ENCODE results near the gene HLA-DOB.
A peak's percentile ranks its signal among the peaks of the same experiment; 100 is the strongest.

Gene HLA-DOB

GRCh38 chr6:32843331-32843978, 26.7 kb upstream of the HLA-DOB start:
- peak; percentile 6 for DNase-seq

- no peak for DNase-seq
These were observed 25.9 kb upstream of the HLA-DOB start for GRCh38 chr6:32842690-32843089.

DNA sequence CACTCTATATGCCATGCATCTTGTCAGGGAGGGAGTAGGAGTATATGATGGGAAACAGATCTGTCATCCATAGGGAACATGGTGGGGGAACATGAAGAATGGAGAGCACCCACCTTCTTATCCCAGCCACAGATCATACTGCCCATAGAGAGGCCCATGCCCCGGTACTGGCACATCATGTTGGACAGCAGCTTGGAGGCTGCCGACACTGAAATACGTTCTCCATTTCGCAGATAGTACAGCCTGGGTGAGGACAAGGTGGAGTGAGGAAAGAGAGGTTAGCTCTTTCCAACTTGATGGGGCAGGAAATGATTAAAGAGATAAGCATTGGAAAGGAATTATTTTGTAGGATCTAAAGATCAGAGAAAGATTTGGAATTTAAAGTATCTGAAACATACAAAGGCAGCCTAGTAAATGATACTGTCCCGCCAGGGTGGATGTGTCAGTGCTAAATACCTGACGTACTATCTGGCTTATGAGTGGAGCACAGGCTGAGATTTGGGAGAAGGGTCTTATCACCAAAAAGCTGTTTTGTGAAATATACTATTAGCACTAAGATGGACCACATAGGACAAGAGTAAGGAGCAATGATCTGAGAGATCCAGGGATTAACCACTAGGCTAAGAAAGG, 25.3 kb upstream of the HLA-DOB start:
- DNase-seq = no peak

DNA sequence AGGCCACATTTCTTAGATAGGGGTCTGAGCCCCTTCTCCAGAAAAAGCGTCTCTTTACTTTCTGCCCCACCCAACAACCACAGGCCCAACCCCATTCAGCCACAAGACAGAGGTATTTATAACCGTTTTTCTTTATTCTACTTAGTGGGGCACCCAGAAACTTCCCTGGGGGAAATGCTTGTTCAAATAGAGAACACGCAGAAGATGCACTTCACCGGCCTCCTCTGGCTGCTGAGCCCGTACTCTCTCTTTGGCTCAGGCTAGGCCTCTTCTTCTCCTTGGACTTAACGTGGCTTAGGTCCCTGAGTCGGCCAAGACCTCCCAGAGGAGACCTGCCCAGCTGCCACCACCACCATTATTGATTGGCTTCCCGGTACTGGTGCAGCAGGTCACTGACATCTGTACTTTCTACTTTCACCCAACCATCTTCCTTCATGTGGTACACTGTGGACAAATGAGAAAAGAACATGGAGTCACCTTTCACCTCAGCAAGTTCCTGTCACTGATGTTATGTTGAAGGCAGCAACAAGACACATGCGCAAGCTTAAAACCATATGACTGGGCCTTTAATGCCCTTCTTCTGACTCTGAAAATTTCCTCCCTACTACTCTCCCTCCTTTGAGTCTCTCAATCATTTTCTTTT, 23.9 kb upstream of the HLA-DOB start:
- no peak for DNase-seq

DNA sequence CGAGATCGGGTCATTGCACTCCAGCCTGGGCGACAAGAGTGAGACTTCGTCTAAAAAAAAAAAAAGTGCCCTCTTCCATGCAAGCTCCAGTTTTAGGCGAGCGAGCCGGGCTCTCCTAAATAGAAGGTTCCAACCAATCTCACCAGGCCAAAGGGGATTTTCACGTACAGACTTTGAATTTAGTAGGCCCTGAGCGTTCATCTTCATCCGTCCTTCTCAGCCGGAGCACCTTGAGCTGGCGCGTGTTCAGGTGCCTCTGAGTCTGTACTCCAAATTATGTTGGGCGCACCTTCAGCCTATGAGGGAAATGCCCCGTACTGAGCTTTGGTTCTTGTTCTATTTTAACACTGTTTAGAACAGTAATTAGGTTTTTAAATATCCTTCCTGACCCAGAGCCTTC, 22.6 kb upstream of the HLA-DOB start:
- DNase-seq = no peak

DNA sequence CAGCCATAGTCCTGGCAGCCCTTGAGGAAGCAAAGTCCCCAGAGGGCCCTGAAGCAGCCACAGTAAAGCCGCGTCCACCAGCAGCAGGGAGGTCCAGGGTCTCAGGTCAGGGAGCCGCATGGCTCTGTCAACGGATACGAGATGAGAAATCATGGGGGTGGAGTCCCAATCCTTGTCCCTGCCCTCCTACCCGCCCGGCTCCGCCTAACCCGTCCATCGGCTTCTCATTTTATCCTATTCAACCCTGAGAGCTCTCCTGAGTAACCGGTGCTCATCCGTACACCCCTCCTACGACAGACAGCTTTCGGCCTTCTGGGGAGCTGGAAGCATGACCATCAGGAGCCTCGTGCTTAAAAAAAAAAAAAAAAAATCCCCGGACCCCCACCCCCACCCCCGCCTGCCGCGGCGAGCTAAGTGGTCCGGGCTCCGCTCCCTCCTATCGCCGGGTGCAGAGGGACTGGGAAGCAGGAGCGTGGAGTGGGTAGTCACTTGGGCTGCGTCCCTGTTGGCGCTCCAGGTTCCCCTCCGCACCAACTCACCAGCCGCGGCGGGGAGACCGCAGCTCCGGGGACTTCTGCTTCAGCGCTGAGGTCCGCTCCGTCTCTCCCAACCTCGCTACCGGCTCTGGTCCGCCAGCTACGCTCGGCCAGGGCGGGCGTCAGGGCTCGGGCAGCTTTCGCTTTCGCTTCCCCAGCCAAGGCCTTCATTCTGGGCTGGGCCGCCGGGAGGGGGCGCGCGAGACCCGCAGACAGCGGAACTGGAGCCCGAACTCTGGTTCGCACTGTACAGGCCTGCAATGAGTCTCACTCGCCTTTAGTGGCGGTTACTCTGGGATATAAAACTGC, 21.5 kb upstream of the HLA-DOB start, which contains the start of gene TAP2:
TAP2 (minus strand) TSS at position 626 of the 845 bp plus-strand sequence; CDS start at position 120, 506 bp downstream.
- peak; percentile 86 for DNase-seq

- no peak for DNase-seq
These were observed 20.9 kb upstream of the HLA-DOB start for GRCh38 chr6:32837651-32838113.

- DNase-seq = no peak
These were observed 20.1 kb upstream of the HLA-DOB start for GRCh38 chr6:32836873-32837272.

DNA sequence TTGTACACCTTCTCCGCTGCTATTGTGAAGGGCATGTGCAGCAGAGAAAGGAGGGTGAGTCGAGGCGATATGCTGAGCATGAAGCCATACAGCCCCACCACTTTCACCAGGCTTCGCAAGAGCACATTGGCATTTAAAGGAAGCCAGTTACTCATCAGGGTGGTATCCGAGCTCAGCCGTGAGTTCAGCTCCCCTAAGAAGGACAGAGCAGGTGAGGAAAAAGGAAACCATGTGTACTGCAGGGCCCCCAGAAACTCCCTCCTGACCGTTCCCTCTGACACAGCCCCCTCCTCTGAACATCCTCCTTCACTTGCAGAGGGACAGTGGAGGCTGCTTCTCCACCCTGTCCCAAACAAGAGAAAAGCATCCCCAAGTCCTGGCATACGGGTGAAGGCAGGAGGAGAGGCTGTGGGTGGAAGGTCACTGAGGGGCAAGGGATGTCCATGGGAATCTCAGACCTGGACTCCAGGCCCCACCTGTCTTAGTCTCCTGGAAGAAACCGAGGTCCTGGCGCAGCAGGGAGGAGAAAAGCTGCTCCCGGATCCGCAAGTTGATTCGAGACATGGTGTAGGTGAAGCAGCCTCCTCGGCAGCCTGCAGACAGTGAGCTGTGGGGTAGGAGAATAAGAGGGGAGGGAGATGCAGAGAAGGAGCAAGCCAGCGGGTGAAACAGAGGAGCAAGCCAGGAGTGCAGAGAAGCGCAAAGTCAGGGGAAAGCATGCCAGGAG, 18.5 kb upstream of the HLA-DOB start:
- no peak for DNase-seq

DNA sequence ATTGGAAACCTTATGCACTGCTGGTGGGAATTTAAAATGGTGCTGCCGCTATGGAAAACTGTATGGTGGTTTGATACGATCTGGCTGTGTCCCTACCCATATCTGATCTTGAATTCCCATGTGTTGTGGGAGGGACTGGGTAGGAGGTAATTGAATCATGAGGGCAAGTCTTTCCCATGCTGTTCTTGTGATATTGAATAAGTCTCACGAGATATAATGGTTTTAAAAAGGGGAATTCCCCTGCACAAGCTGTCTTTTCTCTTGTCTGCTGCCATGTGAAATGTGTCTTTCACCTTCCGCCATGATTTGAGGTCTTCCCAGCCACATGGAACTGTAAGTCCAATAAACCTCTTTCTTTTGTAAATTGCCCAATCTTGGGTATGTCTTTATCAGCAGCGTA, 16.9 kb upstream of the HLA-DOB start:
- DNase-seq = no peak

- DNase-seq = no peak
These were observed 15.7 kb upstream of the HLA-DOB start for GRCh38 chr6:32832535-32832934.

- DNase-seq = no peak
These were observed 14.1 kb upstream of the HLA-DOB start for GRCh38 chr6:32830936-32831335.

DNA sequence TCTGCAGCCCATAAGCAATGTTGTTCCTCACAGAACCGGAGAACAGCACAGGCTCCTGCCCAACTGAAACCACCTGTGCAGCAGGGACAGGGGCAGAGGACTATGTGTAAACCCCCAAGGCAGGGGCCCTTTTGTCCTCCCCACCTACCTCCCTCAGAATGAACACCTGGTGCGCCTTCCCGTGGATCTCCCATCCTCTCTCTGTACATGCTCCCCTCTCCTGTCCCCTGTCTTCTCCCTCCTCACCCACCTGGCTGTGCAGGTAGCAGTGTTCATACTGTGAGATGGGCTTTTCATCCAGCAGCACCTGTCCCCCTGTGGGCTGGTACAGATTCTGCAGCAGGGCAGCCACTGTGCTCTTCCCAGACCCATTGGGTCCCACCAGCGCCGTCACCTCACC, 13.2 kb upstream of the HLA-DOB start:
- DNase-seq = no peak

DNA sequence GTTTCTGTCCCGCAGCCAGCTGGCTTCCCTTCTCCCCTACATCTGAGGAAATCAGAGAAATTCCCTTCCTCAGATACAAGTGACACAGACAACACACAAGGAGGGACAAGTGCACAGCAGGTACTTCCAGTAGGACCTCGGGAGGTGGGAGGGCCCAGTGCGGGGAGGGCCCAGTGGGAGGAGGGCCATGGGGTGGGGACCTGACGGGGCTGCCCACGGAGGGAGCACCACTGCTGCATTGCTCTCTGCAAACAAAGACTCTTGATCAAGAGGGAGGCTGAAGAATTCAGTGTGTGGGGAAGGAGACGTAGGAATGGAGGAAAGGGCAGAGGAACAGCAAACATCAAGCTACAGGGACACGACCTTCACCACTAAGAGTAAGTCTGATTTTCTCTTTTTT, 12.7 kb upstream of the HLA-DOB start:
- no peak for DNase-seq

GRCh38 chr6:32827025-32827424, 10.2 kb upstream of the HLA-DOB start:
- no peak for DNase-seq

DNA sequence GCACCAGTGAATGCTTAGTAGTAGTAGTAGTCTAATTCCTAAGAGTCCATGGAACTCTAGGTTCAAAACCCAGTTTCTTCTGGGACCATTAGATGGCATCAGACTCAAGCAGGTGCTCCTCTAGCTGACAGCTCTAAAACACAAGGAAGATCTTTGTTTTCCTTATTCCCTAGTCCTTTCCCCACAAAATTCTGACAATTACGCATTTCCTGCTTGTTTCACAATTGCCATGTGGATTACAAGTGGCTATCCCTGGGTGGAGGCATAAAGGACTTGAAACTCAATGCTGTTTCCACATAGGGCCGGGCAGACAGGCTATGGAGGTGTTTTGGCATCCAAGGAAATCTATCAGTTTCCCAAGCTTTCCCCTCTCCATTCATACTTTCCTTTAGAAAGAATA, 9.2 kb upstream of the HLA-DOB start:
- peak; percentile 12 for DNase-seq

DNA sequence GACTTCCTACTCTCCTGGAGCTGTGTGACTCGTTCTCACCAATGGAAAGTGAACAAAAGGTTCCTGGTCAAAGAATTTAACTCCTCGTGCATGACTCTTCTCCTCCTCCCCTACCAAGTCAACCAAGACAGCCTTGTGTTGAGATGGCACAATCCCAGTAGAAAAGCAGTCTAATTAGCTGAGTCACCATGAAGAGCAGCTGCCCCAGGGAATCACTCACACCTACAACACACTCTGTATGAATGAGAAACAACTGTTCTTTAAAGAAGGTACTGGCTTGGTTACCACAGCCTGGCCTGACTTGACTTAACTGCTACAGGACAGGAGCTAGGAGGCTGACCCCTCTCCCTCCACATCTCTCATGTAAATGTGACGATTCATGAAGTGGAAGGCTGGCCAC, 2.9 kb upstream of the HLA-DOB start:
- no peak for DNase-seq

DNA sequence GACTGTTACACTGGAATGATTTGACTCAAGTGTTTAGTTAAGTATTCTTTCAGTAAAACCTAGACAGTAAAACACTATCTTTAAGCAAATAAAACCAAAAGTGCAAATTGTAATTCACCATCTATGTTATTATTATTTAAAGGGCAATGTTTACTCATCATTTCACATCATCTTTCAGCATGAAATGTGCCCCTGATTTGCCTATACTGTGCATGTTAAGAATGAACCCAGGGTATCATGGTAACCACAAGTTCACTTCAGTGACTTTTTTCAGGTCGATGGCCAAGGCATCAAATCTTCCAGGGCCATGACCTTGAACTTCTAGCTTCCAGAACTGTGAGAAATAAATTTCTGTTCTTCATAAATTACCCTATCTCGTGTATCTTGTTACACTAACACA, 2.1 kb upstream of the HLA-DOB start:
- DNase-seq = no peak

GRCh38 chr6:32815996-32816395, 806 bp downstream of the HLA-DOB start:
- DNase-seq = no peak

- DNase-seq = no peak
These were observed 1.7 kb downstream of the HLA-DOB start for GRCh38 chr6:32815115-32815514.

GRCh38 chr6:32814145-32814544, 2.7 kb downstream of the HLA-DOB start:
- no peak for DNase-seq

DNA sequence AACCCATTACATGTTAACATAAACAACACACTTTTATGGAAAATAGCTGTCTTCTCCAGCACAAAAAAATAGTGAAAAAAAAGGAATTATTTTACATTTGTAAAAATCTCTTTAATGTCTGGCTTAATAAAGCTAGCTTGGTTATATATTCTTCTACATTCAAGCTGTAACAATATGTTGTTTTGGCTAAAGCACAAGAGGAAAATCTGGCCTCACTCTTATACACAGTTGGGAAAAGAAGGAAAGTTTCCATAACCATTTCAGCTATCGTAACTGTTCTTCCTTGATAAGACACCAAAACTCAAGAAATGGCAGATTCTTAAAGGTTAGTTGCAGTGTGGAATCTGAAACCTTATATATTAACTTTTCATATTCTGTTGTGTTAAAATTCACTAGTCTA, 7.6 kb downstream of the HLA-DOB start:
- no peak for DNase-seq

Measured in COR-L47 (cell line).